ENCODE data around the gene NCAM1.

DNA sequence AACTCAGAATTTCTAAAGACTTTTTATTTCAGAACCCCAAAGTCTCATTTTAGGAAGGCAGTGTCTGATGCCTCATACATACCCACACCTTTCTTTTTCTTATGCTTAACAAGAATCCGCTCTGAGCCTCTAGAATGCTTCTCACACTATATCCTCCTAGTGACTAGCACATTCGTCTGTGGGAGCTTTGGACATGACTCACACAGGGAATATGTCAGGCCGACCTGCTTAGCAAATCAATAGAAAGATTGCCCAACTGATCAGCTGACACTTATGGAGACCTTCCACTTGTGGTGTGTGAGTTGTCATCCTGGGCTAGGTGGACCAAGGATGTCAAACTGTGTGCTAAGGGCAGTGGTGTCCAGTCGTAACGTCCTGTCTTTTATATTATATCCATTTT is 223.3 kb downstream of the NCAM1 start:
- TF ChIP-seq CTCF (IDR thresholded peaks at IDR 0.05; ENCODE audit: insufficient read depth, low read length, poor library complexity, severe bottlenecking) (no peak), EZH2phosphoT487 (conservative IDR thresholded peaks at IDR 0.05; ENCODE audit: low read length) (no peak)

All from SU-DHL-6 (cell line).